GM12801 (cell line): Measurements from ENCODE around the gene MRPL27.

ENCODE experiments used
- CTCF ChIP-seq: IDR thresholded peaks from one replicate; pipeline ENCODE4 v1.5.1; 2011; ENCODE audit warnings: control low read depth; ENCODE audit not compliant: insufficient read length; ENCODE audit errors: extremely low read depth

MRPL27 gene

GRCh38 chr17:50365649-50366393, 7.2 kb downstream of the MRPL27 start:
- TF ChIP-seq CTCF: no peak

GRCh38 chr17:50365165-50365564, 7.8 kb downstream of the MRPL27 start:
- no peak for TF ChIP-seq CTCF

GRCh38 chr17:50364715-50365114, 8.3 kb downstream of the MRPL27 start:
- TF ChIP-seq CTCF: no peak

- TF ChIP-seq CTCF: no peak
These were observed 8.9 kb downstream of the MRPL27 start for GRCh38 chr17:50364061-50364458.

DNA sequence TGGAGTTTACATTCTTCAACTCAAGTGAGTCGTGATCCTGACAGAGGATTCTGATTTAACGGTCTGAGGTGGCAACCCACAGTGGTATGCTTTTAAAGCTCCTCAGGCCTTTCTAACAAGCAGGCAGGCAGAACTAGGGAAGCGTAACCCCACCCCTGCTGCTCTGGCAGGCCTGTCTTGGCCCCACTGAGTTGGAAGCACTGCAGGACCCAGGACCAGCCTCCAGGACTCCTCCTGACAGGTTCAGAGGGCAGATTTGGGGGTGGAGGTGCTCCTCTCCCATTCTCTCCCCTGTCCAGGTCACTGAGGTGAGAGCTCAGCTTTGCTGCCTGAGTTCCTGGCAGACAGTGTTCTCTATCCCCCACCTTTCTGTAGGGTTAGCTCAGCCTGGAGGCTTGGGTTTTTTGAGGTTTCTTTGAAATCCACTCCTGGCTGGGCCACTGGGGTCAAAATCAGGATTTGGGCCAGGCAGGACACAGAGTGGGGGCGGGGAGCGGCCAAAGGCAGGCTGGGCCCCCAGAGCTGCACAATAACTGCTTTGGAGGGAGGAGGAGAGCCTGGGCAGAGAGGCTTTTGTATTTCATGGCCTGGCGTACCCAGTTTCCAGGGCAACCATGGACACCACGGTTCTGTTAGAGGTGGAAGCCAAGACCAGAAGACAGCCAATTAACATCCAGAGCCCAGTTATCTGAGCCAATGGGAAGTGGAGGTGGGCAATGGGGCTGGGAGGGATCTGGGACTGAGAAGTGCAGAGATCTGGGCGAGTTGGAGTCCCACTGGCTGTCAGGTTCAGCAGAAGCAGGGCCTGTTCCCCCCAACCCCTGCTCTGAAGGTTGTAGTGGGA, 9.5 kb downstream of the MRPL27 start:
- TF ChIP-seq CTCF: no peak

GRCh38 chr17:50362661-50363060, 10.3 kb downstream of the MRPL27 start:
- no peak for TF ChIP-seq CTCF

GRCh38 chr17:50361561-50362480, 11.2 kb downstream of the MRPL27 start:
- no peak for TF ChIP-seq CTCF
